ENCODE measurements around the gene TES.

DNA sequence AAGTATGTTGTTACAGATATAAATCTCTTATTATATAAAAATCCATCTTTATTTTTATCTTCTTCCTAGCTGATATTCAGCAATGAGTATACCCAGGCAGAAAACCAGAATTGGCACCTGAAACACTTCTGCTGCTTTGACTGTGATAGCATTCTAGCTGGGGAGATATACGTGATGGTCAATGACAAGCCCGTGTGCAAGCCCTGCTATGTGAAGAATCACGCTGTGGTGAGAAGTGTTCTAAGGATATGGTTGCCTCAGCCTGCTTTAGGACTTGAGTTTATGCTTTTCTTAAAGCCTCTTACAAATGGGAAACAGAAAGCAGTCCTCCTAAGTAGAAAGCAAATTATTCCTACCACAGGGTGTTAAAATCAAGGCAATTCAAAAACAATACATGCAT lies 41.9 kb downstream of the TES start:
- TF ChIP-seq, protein P1, sequence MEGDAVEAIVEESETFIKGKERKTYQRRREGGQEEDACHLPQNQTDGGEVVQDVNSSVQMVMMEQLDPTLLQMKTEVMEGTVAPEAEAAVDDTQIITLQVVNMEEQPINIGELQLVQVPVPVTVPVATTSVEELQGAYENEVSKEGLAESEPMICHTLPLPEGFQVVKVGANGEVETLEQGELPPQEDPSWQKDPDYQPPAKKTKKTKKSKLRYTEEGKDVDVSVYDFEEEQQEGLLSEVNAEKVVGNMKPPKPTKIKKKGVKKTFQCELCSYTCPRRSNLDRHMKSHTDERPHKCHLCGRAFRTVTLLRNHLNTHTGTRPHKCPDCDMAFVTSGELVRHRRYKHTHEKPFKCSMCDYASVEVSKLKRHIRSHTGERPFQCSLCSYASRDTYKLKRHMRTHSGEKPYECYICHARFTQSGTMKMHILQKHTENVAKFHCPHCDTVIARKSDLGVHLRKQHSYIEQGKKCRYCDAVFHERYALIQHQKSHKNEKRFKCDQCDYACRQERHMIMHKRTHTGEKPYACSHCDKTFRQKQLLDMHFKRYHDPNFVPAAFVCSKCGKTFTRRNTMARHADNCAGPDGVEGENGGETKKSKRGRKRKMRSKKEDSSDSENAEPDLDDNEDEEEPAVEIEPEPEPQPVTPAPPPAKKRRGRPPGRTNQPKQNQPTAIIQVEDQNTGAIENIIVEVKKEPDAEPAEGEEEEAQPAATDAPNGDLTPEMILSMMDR (conservative IDR thresholded peaks at IDR 0.05; ENCODE audit: low read depth in 2 of 2) = no peak
- TF ChIP-seq JUNB (IDR thresholded peaks at IDR 0.05; ENCODE audit: unreplicated experiment) = no peak
- TF ChIP-seq REST (IDR thresholded peaks at IDR 0.05; ENCODE audit: unreplicated experiment) = no peak
